ENCODE data around the gene BCKDHB.

DNA sequence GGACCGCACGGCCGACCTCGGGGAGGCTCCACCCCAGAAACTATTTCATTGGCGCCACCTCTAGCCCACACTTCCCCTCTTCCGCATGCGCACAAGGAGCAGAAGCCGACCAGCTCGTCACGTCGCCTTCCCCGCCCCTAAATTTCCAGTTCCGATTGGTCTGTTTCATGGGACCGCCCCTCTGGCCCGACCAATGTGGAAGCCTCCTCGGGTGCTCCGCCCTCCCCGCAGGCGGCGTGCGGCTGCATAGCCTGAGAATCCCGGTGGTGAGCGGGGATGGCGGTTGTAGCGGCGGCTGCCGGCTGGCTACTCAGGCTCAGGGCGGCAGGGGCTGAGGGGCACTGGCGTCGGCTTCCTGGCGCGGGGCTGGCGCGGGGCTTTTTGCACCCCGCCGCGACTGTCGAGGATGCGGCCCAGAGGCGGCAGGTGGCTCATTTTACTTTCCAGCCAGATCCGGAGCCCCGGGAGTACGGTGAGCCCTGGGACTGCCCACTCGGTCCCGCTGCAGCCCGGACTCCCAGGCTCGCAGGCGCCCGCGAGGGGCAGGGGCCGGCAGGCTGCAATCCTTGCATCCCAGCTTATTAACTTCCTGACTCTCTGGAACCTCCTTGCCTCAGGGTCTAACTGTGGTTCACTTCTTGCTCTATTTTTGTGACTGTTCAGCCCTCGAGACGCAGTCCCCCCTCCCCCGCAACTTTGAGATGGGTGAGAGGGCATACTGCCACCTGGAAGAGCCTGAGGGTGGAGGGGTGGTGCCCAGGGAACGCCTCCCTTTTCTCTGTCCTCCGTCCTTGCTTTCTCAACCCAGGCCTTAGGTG lies at the start of gene BCKDHB:
- TF ChIP-seq, protein P1, sequence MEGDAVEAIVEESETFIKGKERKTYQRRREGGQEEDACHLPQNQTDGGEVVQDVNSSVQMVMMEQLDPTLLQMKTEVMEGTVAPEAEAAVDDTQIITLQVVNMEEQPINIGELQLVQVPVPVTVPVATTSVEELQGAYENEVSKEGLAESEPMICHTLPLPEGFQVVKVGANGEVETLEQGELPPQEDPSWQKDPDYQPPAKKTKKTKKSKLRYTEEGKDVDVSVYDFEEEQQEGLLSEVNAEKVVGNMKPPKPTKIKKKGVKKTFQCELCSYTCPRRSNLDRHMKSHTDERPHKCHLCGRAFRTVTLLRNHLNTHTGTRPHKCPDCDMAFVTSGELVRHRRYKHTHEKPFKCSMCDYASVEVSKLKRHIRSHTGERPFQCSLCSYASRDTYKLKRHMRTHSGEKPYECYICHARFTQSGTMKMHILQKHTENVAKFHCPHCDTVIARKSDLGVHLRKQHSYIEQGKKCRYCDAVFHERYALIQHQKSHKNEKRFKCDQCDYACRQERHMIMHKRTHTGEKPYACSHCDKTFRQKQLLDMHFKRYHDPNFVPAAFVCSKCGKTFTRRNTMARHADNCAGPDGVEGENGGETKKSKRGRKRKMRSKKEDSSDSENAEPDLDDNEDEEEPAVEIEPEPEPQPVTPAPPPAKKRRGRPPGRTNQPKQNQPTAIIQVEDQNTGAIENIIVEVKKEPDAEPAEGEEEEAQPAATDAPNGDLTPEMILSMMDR (conservative IDR thresholded peaks at IDR 0.05 in 1 of 2, IDR thresholded peaks at IDR 0.05 in 1 of 2; ENCODE audit: extremely low read depth in 1 of 2, insufficient read depth in 1 of 2, low read depth in 1 of 2, low read length in 2 of 2) = peak in 1 of 2 donors; percentile 2
- TF ChIP-seq EZH2 (IDR thresholded peaks at IDR 0.05; ENCODE audit: borderline replicate concordance, low read length) = no peak

Measured in mammary epithelial cell (primary cell).